ENCODE data around the gene CDC42SE2.

The CDC42SE2 gene, protein sequence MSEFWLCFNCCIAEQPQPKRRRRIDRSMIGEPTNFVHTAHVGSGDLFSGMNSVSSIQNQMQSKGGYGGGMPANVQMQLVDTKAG

DNA sequence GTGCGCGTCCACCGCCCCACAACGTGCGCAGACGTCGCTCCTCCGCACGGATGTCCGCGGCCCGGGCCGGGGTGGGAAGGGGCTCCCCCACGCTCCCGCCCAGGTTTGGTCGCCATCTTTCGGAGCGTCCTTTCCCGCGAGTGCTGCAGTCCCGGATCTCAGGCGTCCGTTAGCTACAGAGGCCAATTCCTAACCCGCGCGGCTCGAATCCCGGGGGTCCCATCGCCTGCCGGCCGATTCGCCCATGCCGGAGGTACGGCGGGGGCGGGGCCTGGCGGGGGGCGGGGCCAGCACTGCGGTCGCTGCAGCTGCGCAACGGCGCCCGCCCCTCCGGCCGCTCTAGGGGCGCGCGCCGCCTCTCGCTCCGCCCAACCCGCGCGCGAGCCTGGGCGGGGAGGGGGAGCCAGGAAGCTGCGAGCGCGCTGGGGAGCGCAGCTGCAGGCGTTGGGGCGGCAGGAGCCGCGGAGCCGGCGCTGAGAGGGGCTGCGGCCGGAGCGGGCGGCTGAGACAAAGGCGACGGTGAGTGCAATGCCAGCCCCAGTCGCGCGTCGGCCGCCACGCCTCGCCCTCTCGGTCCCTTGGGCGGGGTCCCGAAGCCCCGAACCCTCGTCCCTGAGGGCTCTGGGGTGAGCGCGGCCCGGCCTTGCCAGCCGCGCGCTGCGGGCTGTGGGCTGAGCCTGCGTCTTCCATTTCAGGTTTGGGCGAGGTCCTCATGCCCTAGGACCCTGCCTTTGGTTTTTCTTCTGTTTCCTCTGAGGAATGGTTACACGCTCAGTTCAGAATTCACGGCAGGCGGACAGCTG, at the start of gene CDC42SE2:
TSS of gene CDC42SE2 (plus strand) at position 406 of the 803 bp plus-strand sequence. CDS start 95,441 bp downstream, outside the sequence.
- Histone ChIP-seq H3K4me1 (no peaks in the 10 kb centered on the region), H3K27me3 (ENCODE audit: control insufficient read depth, insufficient read depth, low read length) (no peaks in the 10 kb centered on the region), H3K36me3 (ENCODE audit: control insufficient read depth, insufficient read depth, low read length) (no peaks in the 10 kb centered on the region), H2AFZ (peak within 1 kb of the TSS; percentile 97), H3K4me3 (ENCODE audit: low read depth, low read length) (peak within 1 kb of the TSS; percentile 84), H3K27ac (peak within 1 kb of the TSS; percentile 69), H3K9ac (peak within 1 kb of the TSS; percentile 83), H3K9me3 (ENCODE audit: control insufficient read depth, low read length) (no peaks in the 10 kb centered on the region), H3K79me2 (peaks cover 13% of the 10 kb centered on the region), H3K4me2 (ENCODE audit: low read length) (peak within 1 kb of the TSS; percentile 90)
- TF ChIP-seq, protein P1, sequence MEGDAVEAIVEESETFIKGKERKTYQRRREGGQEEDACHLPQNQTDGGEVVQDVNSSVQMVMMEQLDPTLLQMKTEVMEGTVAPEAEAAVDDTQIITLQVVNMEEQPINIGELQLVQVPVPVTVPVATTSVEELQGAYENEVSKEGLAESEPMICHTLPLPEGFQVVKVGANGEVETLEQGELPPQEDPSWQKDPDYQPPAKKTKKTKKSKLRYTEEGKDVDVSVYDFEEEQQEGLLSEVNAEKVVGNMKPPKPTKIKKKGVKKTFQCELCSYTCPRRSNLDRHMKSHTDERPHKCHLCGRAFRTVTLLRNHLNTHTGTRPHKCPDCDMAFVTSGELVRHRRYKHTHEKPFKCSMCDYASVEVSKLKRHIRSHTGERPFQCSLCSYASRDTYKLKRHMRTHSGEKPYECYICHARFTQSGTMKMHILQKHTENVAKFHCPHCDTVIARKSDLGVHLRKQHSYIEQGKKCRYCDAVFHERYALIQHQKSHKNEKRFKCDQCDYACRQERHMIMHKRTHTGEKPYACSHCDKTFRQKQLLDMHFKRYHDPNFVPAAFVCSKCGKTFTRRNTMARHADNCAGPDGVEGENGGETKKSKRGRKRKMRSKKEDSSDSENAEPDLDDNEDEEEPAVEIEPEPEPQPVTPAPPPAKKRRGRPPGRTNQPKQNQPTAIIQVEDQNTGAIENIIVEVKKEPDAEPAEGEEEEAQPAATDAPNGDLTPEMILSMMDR (IDR thresholded peaks at IDR 0.05), result no peak

DNA sequence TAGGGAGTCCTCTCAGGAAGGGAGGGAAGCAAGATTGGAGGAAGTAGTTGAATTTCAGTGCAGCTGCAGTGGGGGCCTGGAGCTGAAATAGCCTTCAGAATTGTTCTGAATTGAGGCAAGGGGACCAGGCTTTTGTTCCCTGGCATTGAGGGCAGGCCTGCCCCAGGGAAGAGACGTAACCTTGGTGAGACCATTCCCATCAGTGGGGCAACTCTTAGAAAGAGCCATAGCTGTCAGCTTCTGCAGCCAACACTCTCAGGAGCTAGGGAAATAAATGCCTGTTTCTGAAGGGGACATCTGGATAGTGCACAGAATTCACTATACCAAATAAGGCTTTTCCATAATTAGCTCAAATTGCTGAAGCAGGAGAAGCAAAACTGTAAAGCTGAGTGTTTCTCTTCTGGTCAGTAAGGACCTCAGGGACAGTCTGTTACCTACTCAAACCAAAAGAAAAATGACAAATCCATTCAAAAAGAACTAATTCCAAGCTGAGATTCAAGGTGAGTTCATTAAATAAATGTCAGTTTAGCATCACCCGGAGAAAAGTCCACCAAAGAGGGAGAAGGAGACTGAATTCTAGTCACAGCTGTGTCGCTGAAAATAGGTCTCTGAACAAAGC, 49.1 kb upstream of the CDC42SE2 start:
- no peaks in the 10 kb centered on the region for H3K27me3 ChIP-seq (ENCODE audit: control insufficient read depth, insufficient read depth, low read length)
- no peak overlapping the region for H3K9ac ChIP-seq
- H3K27ac ChIP-seq, result no peak overlapping the region
- no peak overlapping the region for H3K4me2 ChIP-seq (ENCODE audit: low read length)
- no peaks in the 10 kb centered on the region for H3K9me3 ChIP-seq (ENCODE audit: control insufficient read depth, low read length)
- TF ChIP-seq, protein P1 (IDR thresholded peaks at IDR 0.05), result no peak
- H3K4me3 ChIP-seq (ENCODE audit: low read depth, low read length), result no peak overlapping the region
- H2AFZ ChIP-seq, result no peak overlapping the region
- H3K36me3 ChIP-seq (ENCODE audit: control insufficient read depth, insufficient read depth, low read length), result no peaks in the 10 kb centered on the region
- peaks cover 3% of the 10 kb centered on the region for H3K4me1 ChIP-seq
- H3K79me2 ChIP-seq, result no peaks in the 10 kb centered on the region

DNA sequence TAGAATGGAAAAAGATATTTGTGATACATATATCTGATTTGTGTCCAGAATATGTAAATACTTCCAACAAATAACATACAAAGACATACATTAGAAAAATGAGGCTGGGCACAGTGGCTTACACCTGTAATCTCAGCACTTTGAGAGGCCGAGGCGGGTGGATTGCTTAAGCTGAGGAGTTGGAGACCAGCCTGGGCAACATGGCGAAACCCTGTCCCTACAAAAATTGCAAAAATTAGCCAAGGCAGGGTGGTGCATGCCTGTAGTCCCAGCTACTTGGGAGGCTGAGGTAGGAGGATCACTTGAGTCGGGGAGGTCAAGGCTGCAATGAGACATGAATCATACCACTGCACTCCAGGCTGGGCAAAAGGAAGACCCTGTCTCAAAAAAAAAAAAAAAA, 46.1 kb upstream of the CDC42SE2 start:
- Histone ChIP-seq H3K4me2 (ENCODE audit: low read length) (no peak overlapping the region), H3K36me3 (ENCODE audit: control insufficient read depth, insufficient read depth, low read length) (no peaks in the 10 kb centered on the region), H3K9ac (no peak overlapping the region), H2AFZ (no peak overlapping the region), H3K27ac (no peak overlapping the region), H3K27me3 (ENCODE audit: control insufficient read depth, insufficient read depth, low read length) (no peaks in the 10 kb centered on the region), H3K79me2 (no peaks in the 10 kb centered on the region), H3K4me1 (no peaks in the 10 kb centered on the region), H3K9me3 (ENCODE audit: control insufficient read depth, low read length) (no peaks in the 10 kb centered on the region), H3K4me3 (ENCODE audit: low read depth, low read length) (no peak overlapping the region)
- TF ChIP-seq, protein P1 (IDR thresholded peaks at IDR 0.05), result no peak

DNA sequence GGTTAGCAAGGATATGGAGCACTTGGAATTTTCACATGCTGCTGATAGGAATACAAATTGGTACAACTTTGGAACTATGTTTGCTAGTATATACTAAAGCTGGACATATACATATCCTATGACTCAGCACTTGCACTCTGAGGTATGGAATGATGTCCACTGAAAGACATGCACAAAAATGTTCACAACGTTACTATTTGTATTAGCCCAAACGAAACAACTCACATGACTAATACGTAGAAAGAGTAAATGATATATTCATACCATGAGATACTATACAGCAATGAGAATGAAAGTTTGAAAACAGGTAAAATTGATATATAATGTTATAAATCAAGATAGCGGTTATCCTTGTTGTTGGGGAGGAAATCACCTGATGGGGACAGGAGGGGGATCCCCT, 45.5 kb upstream of the CDC42SE2 start:
- Histone ChIP-seq H3K9ac (no peak overlapping the region), H3K36me3 (ENCODE audit: control insufficient read depth, insufficient read depth, low read length) (no peaks in the 10 kb centered on the region), H3K4me2 (ENCODE audit: low read length) (no peak overlapping the region), H3K27me3 (ENCODE audit: control insufficient read depth, insufficient read depth, low read length) (no peaks in the 10 kb centered on the region), H3K27ac (no peak overlapping the region), H3K79me2 (no peaks in the 10 kb centered on the region), H3K9me3 (ENCODE audit: control insufficient read depth, low read length) (no peaks in the 10 kb centered on the region), H2AFZ (no peak overlapping the region), H3K4me1 (no peaks in the 10 kb centered on the region), H3K4me3 (ENCODE audit: low read depth, low read length) (no peak overlapping the region)
- TF ChIP-seq, protein P1 (IDR thresholded peaks at IDR 0.05), result no peak
